Gastrocnemius medialis (tissue), 4 donors: ENCODE results near the gene MLPH. TPM values are rescaled to one million over a fixed set of nuclear protein-coding genes. Genes with fewer than 3 reads are reported as not detected.

Experiments
- ATAC-seq, 2 donors: fragments of 150-250 bp; one replicate each; pipeline ENCODE4 v1.9.1; 2016
- DNase-seq, 2 donors: peaks; one replicate each; pipeline ENCODE4 v3.0.0-alpha.2; 2019
- H3K27ac ChIP-seq, 4 donors: fragments of 200-600 bp; sonication (generic); 1 replicate in 1 of 4; 2 replicates in 3 of 4; pipeline ENCODE4 v1.5.1; 2016 to 2018; ENCODE audit warnings: mild to moderate bottlenecking in 2 of 4, moderate library complexity in 1 of 4
- H3K27me3 ChIP-seq, 3 donors: fragments of 200-600 bp; sonication (generic) in 2 of 3; 1 replicate in 1 of 3; 2 replicates in 2 of 3; pipeline versions ENCODE4 v1.5.1 to v1.6.0; 2016 to 2019; ENCODE audit warnings: mild to moderate bottlenecking in 1 of 3, moderate library complexity in 1 of 3
- H3K36me3 ChIP-seq, 2 donors: fragments of 200-600 bp; sonication (generic) in 1 of 2; one replicate each; pipeline ENCODE4 v1.5.1; 2017 to 2018
- H3K4me1 ChIP-seq, 2 donors: fragments of 200-600 bp; sonication (generic) in 1 of 2; one replicate each; pipeline ENCODE4 v1.5.1; 2016 to 2017; ENCODE audit warnings: mild to moderate bottlenecking in 2 of 2
- H3K4me3 ChIP-seq, 4 donors: fragments of 200-600 bp; sonication (generic) in 3 of 4; 1 replicate in 1 of 4; 2 replicates in 3 of 4; pipeline ENCODE4 v1.5.1; 2016 to 2019; ENCODE audit warnings: mild to moderate bottlenecking in 2 of 4
- H3K9me3 ChIP-seq, 3 donors: fragments of 200-600 bp; sonication (generic) in 2 of 3; 1 replicate in 1 of 3; 2 replicates in 2 of 3; pipeline ENCODE4 v1.5.1; 2016 to 2019
- CTCF ChIP-seq, 5 experiments: fragments of 450-650 bp in 3 of 5; fragments of 200-600 bp in 2 of 5; sonication (generic) in 2 of 5; IDR thresholded peaks in 4 of 5; conservative IDR thresholded peaks in 1 of 5; 1 replicate in 4 of 5; 2 replicates in 1 of 5; pipeline ENCODE4 v1.5.1; 2016 to 2019; ENCODE audit warnings: antibody characterized with exemption in 5 of 5, mild to moderate bottlenecking in 3 of 5, moderate library complexity in 3 of 5
- POLR2A ChIP-seq, 2 donors: fragments of 450-650 bp; IDR thresholded peaks; one replicate each; pipeline ENCODE4 v1.6.1; 2017; ENCODE audit warnings: antibody characterized with exemption in 2 of 2, mild to moderate bottlenecking in 2 of 2, moderate library complexity in 2 of 2
- in situ Hi-C, 4 donors: fragments of 200-750 bp; cut with MboI; loops; one replicate each; pipeline versions ENCODE4 v1.15.0 to v1.8.0; 2017; ENCODE audit warnings: low sequenced_read_pairs in 4 of 4
- intact Hi-C: fragments of 100-400 bp; cut with DNase I; formaldehyde crosslinking; loops from one replicate; pipeline ENCODE4 v1.15.1; 2023; ENCODE audit warnings: low total_unique reads
- total RNA-seq, 4 donors: library from RNA; depleted of rRNA; stranded (reverse); fragments of >200 nt; gene quantifications; one replicate each; pipeline versions ENCODE4 v1.1.0 to v1.2.3, GENCODE V29; 2016

MLPH gene
- total RNA-seq, 4 donors from 2014 or later, result 6.5 to 8.7 (median 7.2) TPM

- Histone ChIP-seq H3K9me3 (no peaks in the 10 kb centered on the region), H3K27me3 (no peaks in the 10 kb centered on the region), H3K27ac (no peak overlapping the region), H3K36me3 (no peaks in the 10 kb centered on the region), H3K4me1 (peaks cover 6 to 10% of the 10 kb centered on the region in 2 donors), H3K4me3 (no peak overlapping the region)
- in situ Hi-C loops (no loop called here), intact Hi-C loops (no loop called here)
- no peak for ATAC-seq
- TF ChIP-seq POLR2A (IDR thresholded peaks at IDR 0.05), result no peak
- no peak for TF ChIP-seq CTCF (IDR thresholded peaks at IDR 0.05 in 4 of 5, conservative IDR thresholded peaks at IDR 0.05 in 1 of 5)
- no peak for DNase-seq
These were observed 55.1 kb downstream of the MLPH start for GRCh38 chr2:237542001-237542704.

GRCh38 chr2:237546040-237546875 lies 59.2 kb downstream of the MLPH start:
- Histone ChIP-seq H3K36me3 (no peaks in the 10 kb centered on the region), H3K4me1 (peaks cover 2% of the 10 kb centered on the region in 2 donors), H3K27me3 (no peaks in the 10 kb centered on the region), H3K27ac (no peak overlapping the region), H3K9me3 (no peaks in the 10 kb centered on the region), H3K4me3 (no peak overlapping the region)
- DNase-seq (no peak), ATAC-seq (no peak)
- in situ Hi-C loops, result no loop called here
- TF ChIP-seq POLR2A (IDR thresholded peaks at IDR 0.05) (no peak), CTCF (IDR thresholded peaks at IDR 0.05 in 4 of 5, conservative IDR thresholded peaks at IDR 0.05 in 1 of 5) (no peak)
- intact Hi-C loops, result no loop called here

- no peak for ATAC-seq
- Histone ChIP-seq H3K4me1 (no peaks in the 10 kb centered on the region), H3K36me3 (no peaks in the 10 kb centered on the region), H3K27ac (no peak overlapping the region), H3K4me3 (no peak overlapping the region), H3K9me3 (no peaks in the 10 kb centered on the region), H3K27me3 (no peaks in the 10 kb centered on the region)
- in situ Hi-C loops (no loop called here), intact Hi-C loops (no loop called here)
- TF ChIP-seq CTCF (IDR thresholded peaks at IDR 0.05 in 4 of 5, conservative IDR thresholded peaks at IDR 0.05 in 1 of 5), result no peak
- TF ChIP-seq POLR2A (IDR thresholded peaks at IDR 0.05), result no peak
- DNase-seq, result no peak
These were observed 59.9 kb downstream of the MLPH start for GRCh38 chr2:237546876-237547395.

DNA sequence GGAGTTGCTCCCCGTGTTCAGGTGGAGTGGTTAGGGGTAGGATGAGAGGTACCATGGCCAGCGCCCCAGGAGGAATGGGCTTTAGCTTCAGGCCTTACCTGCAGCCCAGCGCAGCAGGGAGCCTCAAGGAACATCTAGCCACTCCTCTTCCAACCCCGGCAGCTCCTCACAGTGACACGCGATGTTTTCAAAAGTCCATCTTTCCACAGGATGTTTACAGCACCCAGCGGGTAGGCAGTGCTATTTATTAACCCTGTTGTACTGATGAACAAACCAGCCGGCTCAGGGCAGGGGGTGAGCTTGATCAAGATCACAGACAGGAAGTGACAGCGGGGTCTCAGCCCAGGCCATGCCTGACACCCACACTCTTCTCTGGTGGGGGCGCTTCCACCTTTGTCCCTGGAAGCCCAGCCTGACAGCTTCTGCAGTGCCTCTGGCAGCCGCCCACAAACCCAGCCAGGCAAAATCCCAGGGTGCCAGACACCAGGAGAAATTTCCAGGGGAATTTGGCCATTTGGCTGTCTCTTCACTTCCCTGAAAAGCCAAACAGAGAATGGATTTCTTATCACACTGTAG lies 60.9 kb downstream of the MLPH start:
- ATAC-seq (no peak), DNase-seq (no peak)
- H3K27me3 ChIP-seq, result no peaks in the 10 kb centered on the region

More for the DNA sequence above, 60.9 kb downstream of the MLPH start:
- Histone ChIP-seq H3K4me1 (no peaks in the 10 kb centered on the region), H3K9me3 (no peaks in the 10 kb centered on the region), H3K27ac (no peak overlapping the region), H3K4me3 (no peak overlapping the region), H3K36me3 (no peaks in the 10 kb centered on the region)
- intact Hi-C loops, result no loop called here
- in situ Hi-C loops, result no loop called here
- TF ChIP-seq CTCF (IDR thresholded peaks at IDR 0.05 in 4 of 5, conservative IDR thresholded peaks at IDR 0.05 in 1 of 5), result no peak
- TF ChIP-seq POLR2A (IDR thresholded peaks at IDR 0.05), result no peak
